ENCODE measurements around the gene NAGLU. TPM values are rescaled to one million over a fixed set of nuclear protein-coding genes. Genes with fewer than 3 reads are reported as not detected.
A peak's percentile ranks its signal among the peaks of the same experiment; 100 is the strongest.

Gene NAGLU
- total and polyA plus RNA-seq, 7 experiments from 2014 or later: 6.6 to 27.1 (median 21.9) TPM

- CTCF ChIA-PET: no interaction called here
- peaks cover 3 to 16% (median 8%) of the 10 kb centered on the region in 7 donors for H3K4me1 Mint-ChIP-seq
- DNase-seq (no peak), ATAC-seq (no peak)
- Histone ChIP-seq H3K36me3 (ENCODE audit: control insufficient read depth in 2 of 3, insufficient read depth in 3 of 3, low read length in 3 of 3) (peaks cover 0 to 19% (median 8%) of the 10 kb centered on the region in 3 experiments), H3K9me3 (ENCODE audit: control insufficient read depth in 2 of 3, low read length in 3 of 3) (no peaks in the 10 kb centered on the region), H3K4me1 (ENCODE audit: control insufficient read depth in 2 of 2, insufficient read depth in 2 of 2, low read length in 2 of 2) (peaks cover 0 to 5% of the 10 kb centered on the region in 2 donors), H3K27me3 (ENCODE audit: control insufficient read depth in 2 of 2, insufficient read depth in 2 of 2, low read length in 2 of 2) (no peaks in the 10 kb centered on the region), H3K27ac (ENCODE audit: low read depth, low read length) (no peak overlapping the region), H3K4me3 (ENCODE audit: low read length) (no peak overlapping the region)
- H3K9me3 Mint-ChIP-seq: no peaks in the 10 kb centered on the region
- intact Hi-C loops (cut with micrococcal nuclease): no loop called here
- H3K27ac Mint-ChIP-seq: no peak overlapping the region
- no peak overlapping the region for H3K4me3 Mint-ChIP-seq
- H3K36me3 Mint-ChIP-seq: peaks cover 0 to 16% (median 0%) of the 10 kb centered on the region in 5 donors
- peaks cover 0 to 6% (median 0%) of the 10 kb centered on the region in 5 donors for H3K27me3 Mint-ChIP-seq
- POLR2A ChIA-PET: no interaction called here
Measured at GRCh38 chr17:42522263-42522790, 13.7 kb upstream of the NAGLU start.

- Mint-ChIP-seq H3K4me3 (no peak overlapping the region), H3K36me3 (peaks cover 0 to 16% (median 0%) of the 10 kb centered on the region in 5 donors), H3K4me1 (peaks cover 4 to 12% (median 6%) of the 10 kb centered on the region in 7 donors), H3K27ac (peak overlapping the region in 1 of 9 donors; percentile 46), H3K9me3 (no peaks in the 10 kb centered on the region), H3K27me3 (peaks cover 0 to 6% (median 0%) of the 10 kb centered on the region in 5 donors)
- peaks cover 0 to 19% (median 8%) of the 10 kb centered on the region in 3 experiments for H3K36me3 ChIP-seq (ENCODE audit: control insufficient read depth in 2 of 3, insufficient read depth in 3 of 3, low read length in 3 of 3)
- ChIA-PET CTCF (no interaction called here), POLR2A (no interaction called here)
- H3K4me1 ChIP-seq (ENCODE audit: control insufficient read depth in 2 of 2, insufficient read depth in 2 of 2, low read length in 2 of 2): peaks cover 0 to 6% of the 10 kb centered on the region in 2 donors
- H3K4me3 ChIP-seq (ENCODE audit: low read length): no peak overlapping the region
- H3K9me3 ChIP-seq (ENCODE audit: control insufficient read depth in 2 of 3, low read length in 3 of 3): no peaks in the 10 kb centered on the region
- DNase-seq: no peak
- no peak overlapping the region for H3K27ac ChIP-seq (ENCODE audit: low read depth, low read length)
- ATAC-seq: no peak
- intact Hi-C loops (cut with micrococcal nuclease): no loop called here
- H3K27me3 ChIP-seq (ENCODE audit: control insufficient read depth in 2 of 2, insufficient read depth in 2 of 2, low read length in 2 of 2): no peaks in the 10 kb centered on the region
Measured at GRCh38 chr17:42522798-42523278, 13.2 kb upstream of the NAGLU start.

GRCh38 chr17:42525221-42525620 is 10.8 kb upstream of the NAGLU start:
- Histone ChIP-seq H3K36me3 (ENCODE audit: control insufficient read depth in 2 of 3, insufficient read depth in 3 of 3, low read length in 3 of 3) (peaks cover 0 to 19% (median 8%) of the 10 kb centered on the region in 3 experiments), H3K27ac (ENCODE audit: low read depth, low read length) (no peak overlapping the region), H3K27me3 (ENCODE audit: control insufficient read depth in 2 of 2, insufficient read depth in 2 of 2, low read length in 2 of 2) (no peaks in the 10 kb centered on the region), H3K4me1 (ENCODE audit: control insufficient read depth in 2 of 2, insufficient read depth in 2 of 2, low read length in 2 of 2) (peaks cover 16 to 22% of the 10 kb centered on the region in 2 donors), H3K9me3 (ENCODE audit: control insufficient read depth in 2 of 3, low read length in 3 of 3) (no peaks in the 10 kb centered on the region), H3K4me3 (ENCODE audit: low read length) (no peak overlapping the region)
- H3K9me3 Mint-ChIP-seq: no peaks in the 10 kb centered on the region
- intact Hi-C loops (cut with micrococcal nuclease): loop anchor here in 1 of 2 donors (5.0 kb wide), 1 partner anchor 408 kb away; no protein-coding TSS in a partner anchor
- ATAC-seq: no peak
- ChIA-PET CTCF (interaction anchor here (0.6 kb wide), 1 partner anchor 119 kb away, joined by 3 read pairs; no protein-coding TSS in a partner anchor), POLR2A (no interaction called here)
- no peak for DNase-seq
- peaks cover 0 to 16% (median 0%) of the 10 kb centered on the region in 5 donors for H3K36me3 Mint-ChIP-seq
- H3K4me1 Mint-ChIP-seq: peaks cover 8 to 27% (median 16%) of the 10 kb centered on the region in 7 donors
- H3K4me3 Mint-ChIP-seq: no peak overlapping the region
- H3K27me3 Mint-ChIP-seq: peaks cover 0 to 6% (median 0%) of the 10 kb centered on the region in 5 donors
- H3K27ac Mint-ChIP-seq: no peak overlapping the region

- Mint-ChIP-seq H3K4me3 (no peak overlapping the region), H3K27me3 (peaks cover 0 to 5% (median 0%) of the 10 kb centered on the region in 5 donors), H3K9me3 (no peaks in the 10 kb centered on the region), H3K36me3 (peaks cover 0 to 13% (median 0%) of the 10 kb centered on the region in 5 donors), H3K27ac (no peak overlapping the region), H3K4me1 (peaks cover 14 to 35% (median 24%) of the 10 kb centered on the region in 7 donors)
- intact Hi-C loops (cut with micrococcal nuclease): loop anchor here (2.0 to 5.0 kb wide), 2 partner anchors 203 to 409 kb away; no protein-coding TSS in a partner anchor
- no peaks in the 10 kb centered on the region for H3K27me3 ChIP-seq (ENCODE audit: control insufficient read depth in 2 of 2, insufficient read depth in 2 of 2, low read length in 2 of 2)
- H3K9me3 ChIP-seq (ENCODE audit: control insufficient read depth in 2 of 3, low read length in 3 of 3): no peaks in the 10 kb centered on the region
- ATAC-seq: no peak
- H3K4me3 ChIP-seq (ENCODE audit: low read length): no peak overlapping the region
- POLR2A ChIA-PET: no interaction called here
- CTCF ChIA-PET: no interaction called here
- no peak overlapping the region for H3K27ac ChIP-seq (ENCODE audit: low read depth, low read length)
- peaks cover 0 to 16% (median 8%) of the 10 kb centered on the region in 3 experiments for H3K36me3 ChIP-seq (ENCODE audit: control insufficient read depth in 2 of 3, insufficient read depth in 3 of 3, low read length in 3 of 3)
- DNase-seq: no peak
- peaks cover 25 to 30% of the 10 kb centered on the region in 2 donors for H3K4me1 ChIP-seq (ENCODE audit: control insufficient read depth in 2 of 2, insufficient read depth in 2 of 2, low read length in 2 of 2)
Measured at GRCh38 chr17:42526031-42526444, 10.0 kb upstream of the NAGLU start.

- H3K4me3 ChIP-seq (ENCODE audit: low read length): no peak overlapping the region
- intact Hi-C loops (cut with micrococcal nuclease): loop anchor here (1.0 to 5.0 kb wide), 5 partner anchors 100 to 411 kb away; no protein-coding TSS in a partner anchor
- CTCF ChIA-PET: interaction anchor here (0.6 to 1.5 kb wide), 7 partner anchors 8 to 209 kb away, joined by 3 to 7 read pairs (median 3); partner anchors contain the start of genes NAGLU and PSMC3IP
- no peak for ATAC-seq
- no peaks in the 10 kb centered on the region for H3K36me3 ChIP-seq (ENCODE audit: control insufficient read depth in 2 of 3, insufficient read depth in 3 of 3, low read length in 3 of 3)
- no peaks in the 10 kb centered on the region for H3K36me3 Mint-ChIP-seq
- H3K9me3 ChIP-seq (ENCODE audit: control insufficient read depth in 2 of 3, low read length in 3 of 3): no peaks in the 10 kb centered on the region
- no peaks in the 10 kb centered on the region for H3K9me3 Mint-ChIP-seq
- H3K4me1 Mint-ChIP-seq: peaks cover 23 to 44% (median 32%) of the 10 kb centered on the region in 7 donors
- H3K27me3 Mint-ChIP-seq: peaks cover 0 to 4% (median 0%) of the 10 kb centered on the region in 5 donors
- no peak for DNase-seq
- H3K4me1 ChIP-seq (ENCODE audit: control insufficient read depth in 2 of 2, insufficient read depth in 2 of 2, low read length in 2 of 2): peaks cover 33 to 38% of the 10 kb centered on the region in 2 donors
- no peak overlapping the region for H3K4me3 Mint-ChIP-seq
- peak overlapping the region in 1 of 9 donors; percentile 76 for H3K27ac Mint-ChIP-seq
- no peak overlapping the region for H3K27ac ChIP-seq (ENCODE audit: low read depth, low read length)
- POLR2A ChIA-PET: interaction anchor here (0.6 to 1.1 kb wide), 3 partner anchors 8 to 140 kb away, joined by 3 to 5 read pairs (median 4); partner anchors contain the start of genes NAGLU and STAT3
- H3K27me3 ChIP-seq (ENCODE audit: control insufficient read depth in 2 of 2, insufficient read depth in 2 of 2, low read length in 2 of 2): no peaks in the 10 kb centered on the region
Measured at GRCh38 chr17:42527932-42528331, 8.1 kb upstream of the NAGLU start.

GRCh38 chr17:42529061-42529460 is 7.0 kb upstream of the NAGLU start:
- no peaks in the 10 kb centered on the region for H3K36me3 ChIP-seq (ENCODE audit: control insufficient read depth in 2 of 3, insufficient read depth in 3 of 3, low read length in 3 of 3)
- Mint-ChIP-seq H3K36me3 (no peaks in the 10 kb centered on the region), H3K9me3 (no peaks in the 10 kb centered on the region), H3K4me3 (peak overlapping the region in 3 of 10 donors; percentile 9 to 45 (median 27)), H3K27ac (peak overlapping the region in 5 of 9 donors; percentile 36 to 85 (median 81)), H3K27me3 (peaks cover 0 to 11% (median 0%) of the 10 kb centered on the region in 5 donors), H3K4me1 (peaks cover 23 to 44% (median 39%) of the 10 kb centered on the region in 7 donors)
- CTCF ChIA-PET: interaction anchor here (0.6 to 2.2 kb wide), 2 partner anchors 12 to 213 kb away, joined by 3 to 7 read pairs; no protein-coding TSS in a partner anchor
- H3K27me3 ChIP-seq (ENCODE audit: control insufficient read depth in 2 of 2, insufficient read depth in 2 of 2, low read length in 2 of 2): no peaks in the 10 kb centered on the region
- DNase-seq (no peak), ATAC-seq (no peak)
- H3K9me3 ChIP-seq (ENCODE audit: control insufficient read depth in 2 of 3, low read length in 3 of 3): no peaks in the 10 kb centered on the region
- intact Hi-C loops (cut with micrococcal nuclease): loop anchor here in 1 of 2 donors (5.0 kb wide), 1 partner anchor 412 kb away; no protein-coding TSS in a partner anchor
- no peak overlapping the region for H3K4me3 ChIP-seq (ENCODE audit: low read length)
- peaks cover 33 to 38% of the 10 kb centered on the region in 2 donors for H3K4me1 ChIP-seq (ENCODE audit: control insufficient read depth in 2 of 2, insufficient read depth in 2 of 2, low read length in 2 of 2)
- H3K27ac ChIP-seq (ENCODE audit: low read depth, low read length): no peak overlapping the region
- POLR2A ChIA-PET: interaction anchor here (0.7 kb wide), 1 partner anchor 12 kb away, joined by 4 read pairs; no protein-coding TSS in a partner anchor

Data from naive thymus-derived CD4-positive, alpha-beta T cell (primary cell).